Ishikawa (cell line): ENCODE results near the gene DNAJC21.

ENCODE experiments used
- CEBPB ChIP-seq: IDR thresholded peaks from 2 replicates; pipeline ENCODE4 v1.6.1; 2012
- CREB1 ChIP-seq: IDR thresholded peaks from 2 replicates; pipeline ENCODE4 v1.6.1; 2012; ENCODE audit warnings: low read depth
- EP300 ChIP-seq: IDR thresholded peaks from 2 replicates; pipeline ENCODE4 v1.6.1; 2012; ENCODE audit warnings: borderline replicate concordance
- MAX ChIP-seq: IDR thresholded peaks from 2 replicates; pipeline ENCODE4 v1.6.1; 2012
- RAD21 ChIP-seq: IDR thresholded peaks from 2 replicates; pipeline ENCODE4 v1.6.1; 2012; ENCODE audit warnings: low read depth
- REST ChIP-seq: IDR thresholded peaks from 2 replicates; pipeline ENCODE4 v1.6.1; 2012; ENCODE audit warnings: low read depth, mild to moderate bottlenecking
- TAF1 ChIP-seq: IDR thresholded peaks from 2 replicates; pipeline ENCODE4 v1.6.1; 2012; ENCODE audit warnings: low read depth, mild to moderate bottlenecking
- TCF12 ChIP-seq: IDR thresholded peaks from 2 replicates; pipeline ENCODE4 v1.6.1; 2012; ENCODE audit warnings: low read depth
- YY1 ChIP-seq: IDR thresholded peaks from 2 replicates; pipeline ENCODE4 v1.6.1; 2012; ENCODE audit warnings: low read depth

GRCh38 chr5:34926318-34926888 is 3.0 kb upstream of the DNAJC21 start:
- TF ChIP-seq EP300 (no peak), MAX (no peak), YY1 (no peak), TCF12 (no peak), RAD21 (no peak), REST (no peak), CREB1 (no peak), CEBPB (no peak), TAF1 (no peak)
